Uterus (tissue), 4 donors: ENCODE data around the gene FOXN3. TPM values are rescaled to one million over a fixed set of nuclear protein-coding genes. Genes with fewer than 3 reads are reported as not detected.

Experiments
- DNase-seq, 2 donors: peaks; one replicate each; pipeline ENCODE4 v3.0.0-alpha.2; 2019 to 2020
- H3K27ac ChIP-seq, 2 donors: fragments of 200-600 bp; sonication (generic); 1 replicate in 1 of 2; 2 replicates in 1 of 2; pipeline ENCODE4 v1.5.1; 2016 to 2018
- H3K27me3 ChIP-seq, 2 donors: fragments of 200-600 bp; sonication (generic); one replicate each; pipeline ENCODE4 v1.5.1; 2018 to 2019; ENCODE audit warnings: control low read depth in 1 of 2
- H3K36me3 ChIP-seq, 2 donors: fragments of 200-600 bp; sonication (generic); one replicate each; pipeline ENCODE4 v1.5.1; 2019; ENCODE audit warnings: control low read depth in 1 of 2
- H3K4me1 ChIP-seq, 2 donors: fragments of 200-600 bp; sonication (generic); one replicate each; pipeline ENCODE4 v1.5.1; 2018 to 2019; ENCODE audit warnings: control low read depth in 1 of 2
- H3K4me3 ChIP-seq, 2 donors: fragments of 200-600 bp; sonication (generic); 1 replicate in 1 of 2; 2 replicates in 1 of 2; pipeline ENCODE4 v1.5.1; 2018 to 2019; ENCODE audit warnings: mild to moderate bottlenecking in 1 of 2
- H3K9me3 ChIP-seq, 2 donors: fragments of 200-600 bp; sonication (generic); one replicate each; pipeline ENCODE4 v1.5.1; 2019; ENCODE audit warnings: control low read depth in 1 of 2
- POLR2A ChIP-seq, 2 donors: fragments of 450-650 bp; IDR thresholded peaks; one replicate each; pipeline ENCODE4 v1.6.1; 2016; ENCODE audit warnings: antibody characterized with exemption in 2 of 2, mild to moderate bottlenecking in 1 of 2, moderate library complexity in 1 of 2
- intact Hi-C: fragments of 100-400 bp; cut with DNase I; formaldehyde crosslinking; loops from one replicate; pipeline ENCODE4 v1.15.1; 2023; ENCODE audit warnings: low total_unique reads
- total RNA-seq, 4 donors: library from RNA; depleted of rRNA in 3 of 4; stranded (reverse); fragments of >200 nt in 3 of 4; gene quantifications; one replicate each; pipeline versions ENCODE4 v1.1.0 to v1.2.4, GENCODE V29; 2014 to 2023
- TF ChIP-seq, protein P1 (sequence below), 4 experiments: fragments of 200-600 bp in 2 of 4; fragments of 450-650 bp in 2 of 4; sonication (generic) in 2 of 4; IDR thresholded peaks; one replicate each; pipeline ENCODE4 v1.5.1; 2016 to 2019; ENCODE audit warnings: antibody characterized with exemption in 4 of 4, mild to moderate bottlenecking in 2 of 4, moderate library complexity in 1 of 4
- donor health status: DM: yes; HTN: yes; CAD: no.

FOXN3 gene
- total RNA-seq, 4 donors from 2014 or later = 37.7 to 103 (median 74.9) TPM

DNA sequence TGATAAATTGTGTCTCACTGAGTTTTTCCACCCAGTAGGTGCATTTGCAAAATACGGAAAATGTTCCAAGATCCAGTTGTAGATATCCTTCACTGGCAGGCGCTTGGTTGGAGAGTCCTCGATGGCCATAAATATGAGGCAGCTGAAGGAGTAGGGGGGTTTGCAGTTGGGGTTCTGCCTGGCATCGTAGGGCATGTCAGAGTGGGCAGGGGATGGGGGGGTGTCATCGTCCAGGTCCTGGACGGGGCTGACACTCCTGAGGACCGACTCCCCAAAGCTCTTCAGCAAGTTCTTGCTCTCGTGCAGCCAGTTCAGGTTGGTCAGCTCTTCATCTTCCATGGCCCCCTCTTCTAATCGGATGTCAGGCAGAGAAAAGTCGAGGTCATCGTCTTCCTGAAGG is 5.1 kb downstream of the FOXN3 start:
- H3K4me1 ChIP-seq = peaks cover 3 to 6% of the 10 kb centered on the region in 2 donors
- no peaks in the 10 kb centered on the region for H3K36me3 ChIP-seq
- no peaks in the 10 kb centered on the region for H3K27me3 ChIP-seq
- no peak overlapping the region for H3K4me3 ChIP-seq
- no peak for DNase-seq
- TF ChIP-seq, protein P1, sequence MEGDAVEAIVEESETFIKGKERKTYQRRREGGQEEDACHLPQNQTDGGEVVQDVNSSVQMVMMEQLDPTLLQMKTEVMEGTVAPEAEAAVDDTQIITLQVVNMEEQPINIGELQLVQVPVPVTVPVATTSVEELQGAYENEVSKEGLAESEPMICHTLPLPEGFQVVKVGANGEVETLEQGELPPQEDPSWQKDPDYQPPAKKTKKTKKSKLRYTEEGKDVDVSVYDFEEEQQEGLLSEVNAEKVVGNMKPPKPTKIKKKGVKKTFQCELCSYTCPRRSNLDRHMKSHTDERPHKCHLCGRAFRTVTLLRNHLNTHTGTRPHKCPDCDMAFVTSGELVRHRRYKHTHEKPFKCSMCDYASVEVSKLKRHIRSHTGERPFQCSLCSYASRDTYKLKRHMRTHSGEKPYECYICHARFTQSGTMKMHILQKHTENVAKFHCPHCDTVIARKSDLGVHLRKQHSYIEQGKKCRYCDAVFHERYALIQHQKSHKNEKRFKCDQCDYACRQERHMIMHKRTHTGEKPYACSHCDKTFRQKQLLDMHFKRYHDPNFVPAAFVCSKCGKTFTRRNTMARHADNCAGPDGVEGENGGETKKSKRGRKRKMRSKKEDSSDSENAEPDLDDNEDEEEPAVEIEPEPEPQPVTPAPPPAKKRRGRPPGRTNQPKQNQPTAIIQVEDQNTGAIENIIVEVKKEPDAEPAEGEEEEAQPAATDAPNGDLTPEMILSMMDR (IDR thresholded peaks at IDR 0.05) = no peak
- no peak for TF ChIP-seq POLR2A (IDR thresholded peaks at IDR 0.05)
- no peak overlapping the region for H3K27ac ChIP-seq
- no peaks in the 10 kb centered on the region for H3K9me3 ChIP-seq
- intact Hi-C loops = loop anchor here (10.0 kb wide), 1 partner anchor 107 kb away; no protein-coding TSS in a partner anchor

DNA sequence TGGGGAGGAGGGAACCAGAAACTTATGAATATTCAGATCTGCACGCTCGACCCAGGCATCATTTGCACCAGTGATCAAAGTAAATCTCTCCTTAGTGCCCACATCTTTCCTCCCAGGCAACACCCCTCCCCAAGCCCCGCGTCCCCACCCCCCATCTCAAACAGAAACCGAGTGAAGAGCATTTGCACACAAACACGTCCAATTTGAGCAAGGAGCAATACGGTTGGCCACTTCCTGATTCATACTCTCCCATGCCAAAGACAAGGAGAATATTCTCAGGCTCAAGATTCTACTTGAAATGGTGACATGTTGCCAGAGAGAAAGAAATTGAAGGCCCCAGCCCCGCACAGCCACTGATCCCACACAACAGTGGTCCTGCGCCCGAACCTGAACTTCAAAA is 7.1 kb downstream of the FOXN3 start:
- Histone ChIP-seq H3K4me1 (peaks cover 0 to 6% of the 10 kb centered on the region in 2 donors), H3K4me3 (no peak overlapping the region), H3K36me3 (no peaks in the 10 kb centered on the region), H3K9me3 (no peaks in the 10 kb centered on the region), H3K27ac (no peak overlapping the region), H3K27me3 (no peaks in the 10 kb centered on the region)
- DNase-seq = no peak
- TF ChIP-seq, protein P1 (IDR thresholded peaks at IDR 0.05) = no peak
- no peak for TF ChIP-seq POLR2A (IDR thresholded peaks at IDR 0.05)
- intact Hi-C loops = loop anchor here (10.0 kb wide), 1 partner anchor 105 kb away; no protein-coding TSS in a partner anchor

DNA sequence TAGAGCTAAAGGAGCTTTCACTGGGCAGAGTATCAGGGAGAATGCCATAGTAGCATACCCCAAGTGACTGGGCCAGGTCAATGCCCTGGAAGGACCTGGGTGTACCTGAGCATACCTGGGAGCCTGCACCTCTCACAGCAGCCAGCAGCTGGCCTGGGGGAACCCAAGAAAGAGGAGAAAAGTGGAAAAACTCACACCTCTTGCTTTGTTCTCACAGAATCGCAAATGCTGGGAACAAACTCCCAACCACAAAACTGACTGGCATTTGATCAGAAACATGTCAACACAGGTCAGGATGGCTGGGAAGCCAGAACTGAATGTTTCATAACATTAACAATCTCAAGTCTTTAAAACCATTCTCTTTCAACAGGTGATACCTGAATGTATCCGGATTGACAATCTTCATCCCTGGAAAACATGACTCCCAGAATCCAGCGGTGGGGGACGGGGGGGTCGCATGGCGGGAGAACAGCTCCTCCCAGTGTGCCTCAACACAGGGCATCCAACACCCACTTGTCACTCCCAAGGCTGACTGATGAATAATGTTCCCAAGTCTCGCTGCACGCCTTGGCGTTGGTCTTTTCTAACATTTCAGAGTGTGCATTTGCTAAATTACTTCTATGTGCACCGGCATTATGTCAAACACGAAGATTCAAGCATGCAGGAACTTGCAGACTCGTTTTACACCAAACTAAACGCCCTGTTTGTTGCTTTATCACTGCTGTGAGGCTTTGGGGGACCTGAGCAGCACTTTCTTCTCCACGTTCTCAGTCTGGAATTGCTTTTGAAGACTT is 7.9 kb downstream of the FOXN3 start:
- intact Hi-C loops = no loop called here
- Histone ChIP-seq H3K27ac (no peak overlapping the region), H3K4me3 (no peak overlapping the region), H3K27me3 (no peaks in the 10 kb centered on the region), H3K9me3 (no peaks in the 10 kb centered on the region), H3K4me1 (peaks cover 0 to 6% of the 10 kb centered on the region in 2 donors), H3K36me3 (no peaks in the 10 kb centered on the region)
- no peak for DNase-seq
- no peak for TF ChIP-seq POLR2A (IDR thresholded peaks at IDR 0.05)
- TF ChIP-seq, protein P1 (IDR thresholded peaks at IDR 0.05) = no peak

DNA sequence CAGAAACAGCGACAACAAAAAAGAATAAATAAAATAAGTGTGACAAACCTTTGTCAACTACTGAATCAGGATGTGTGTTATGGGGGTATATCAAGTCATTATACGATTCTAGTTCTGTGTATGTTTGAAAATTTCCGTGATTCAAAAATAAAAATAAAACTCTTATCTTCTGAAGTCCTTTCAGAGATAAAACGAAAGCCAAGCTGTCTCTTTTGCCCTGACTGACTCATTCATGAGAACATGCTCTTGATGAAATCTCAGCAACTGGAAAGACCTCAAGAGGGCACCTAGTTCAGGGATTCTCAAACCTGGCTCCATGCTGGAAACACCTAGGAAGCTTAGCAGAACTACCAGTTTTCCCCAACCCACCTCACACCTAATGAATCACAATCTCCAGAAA is 9.2 kb downstream of the FOXN3 start:
- Histone ChIP-seq H3K27ac (no peak overlapping the region), H3K27me3 (no peaks in the 10 kb centered on the region), H3K9me3 (no peaks in the 10 kb centered on the region), H3K4me1 (peaks cover 0 to 6% of the 10 kb centered on the region in 2 donors), H3K4me3 (no peak overlapping the region), H3K36me3 (no peaks in the 10 kb centered on the region)
- intact Hi-C loops = no loop called here
- no peak for DNase-seq
- TF ChIP-seq, protein P1 (IDR thresholded peaks at IDR 0.05) = no peak
- no peak for TF ChIP-seq POLR2A (IDR thresholded peaks at IDR 0.05)

DNA sequence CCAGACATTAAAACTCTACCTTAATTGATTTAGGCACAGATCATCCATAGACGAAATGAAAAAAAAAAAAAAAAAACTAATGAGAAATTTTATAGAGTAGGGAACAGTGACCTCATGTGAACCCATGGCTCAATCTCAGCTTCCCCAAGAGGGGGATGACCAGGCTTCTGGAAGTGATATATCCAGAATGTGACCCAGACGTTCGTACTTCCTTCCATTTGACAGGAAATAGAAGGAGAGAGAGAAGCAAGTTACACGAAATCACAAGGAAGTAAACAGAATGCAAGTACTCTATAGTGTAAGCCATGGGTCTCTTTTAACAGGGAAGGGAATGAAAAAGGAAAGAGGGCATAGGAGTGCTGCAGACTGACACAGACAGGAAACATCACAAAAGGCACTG is 10.1 kb downstream of the FOXN3 start:
- Histone ChIP-seq H3K9me3 (no peaks in the 10 kb centered on the region), H3K27me3 (no peaks in the 10 kb centered on the region), H3K4me1 (peaks cover 0 to 6% of the 10 kb centered on the region in 2 donors), H3K36me3 (no peaks in the 10 kb centered on the region), H3K27ac (peak overlapping the region in 1 of 2 donors; percentile 24), H3K4me3 (no peak overlapping the region)
- TF ChIP-seq POLR2A (IDR thresholded peaks at IDR 0.05) = no peak
- TF ChIP-seq, protein P1 (IDR thresholded peaks at IDR 0.05) = no peak
- intact Hi-C loops = no loop called here
- no peak for DNase-seq
